NCI-H1105 treated with DMSO at 0.1 percent for 48 hours (cell line): Measurements from ENCODE around the gene PIP5K1B.

Experiments
- DNase-seq: peaks from one replicate; lab custom pipeline; 2025; lab: John Stamatoyannopoulos, UW

PIP5K1B gene

GRCh38 chr9:68775003-68775730 lies 70.1 kb downstream of the PIP5K1B start:
- no peak for DNase-seq

- no peak for DNase-seq
Observed at GRCh38 chr9:68777070-68777763, 72.2 kb downstream of the PIP5K1B start.

GRCh38 chr9:68778635-68779034 lies 73.6 kb downstream of the PIP5K1B start:
- DNase-seq, result no peak

GRCh38 chr9:68779558-68780379 lies 74.7 kb downstream of the PIP5K1B start:
- peak; percentile 88 for DNase-seq

GRCh38 chr9:68780380-68780712 lies 75.3 kb downstream of the PIP5K1B start:
- no peak for DNase-seq

GRCh38 chr9:68780720-68781119 lies 75.7 kb downstream of the PIP5K1B start:
- DNase-seq, result peak; percentile 3

GRCh38 chr9:68781928-68782327 lies 76.9 kb downstream of the PIP5K1B start:
- no peak for DNase-seq

GRCh38 chr9:68782546-68782945 lies 77.5 kb downstream of the PIP5K1B start:
- no peak for DNase-seq

GRCh38 chr9:68785965-68786364 lies 80.9 kb downstream of the PIP5K1B start:
- no peak for DNase-seq

- DNase-seq, result no peak
Observed at GRCh38 chr9:68791169-68791568, 86.1 kb downstream of the PIP5K1B start.

GRCh38 chr9:68793605-68794343 lies 88.7 kb downstream of the PIP5K1B start:
- DNase-seq, result no peak

GRCh38 chr9:68794898-68795297 lies 89.9 kb downstream of the PIP5K1B start:
- DNase-seq, result no peak

- DNase-seq, result no peak
Observed at GRCh38 chr9:68795411-68795810, 90.4 kb downstream of the PIP5K1B start.

- no peak for DNase-seq
Observed at GRCh38 chr9:68797116-68797515, 92.1 kb downstream of the PIP5K1B start.

- DNase-seq, result no peak
Observed at GRCh38 chr9:68798423-68798822, 93.4 kb downstream of the PIP5K1B start.

- no peak for DNase-seq
Observed at GRCh38 chr9:68800836-68801235, 95.8 kb downstream of the PIP5K1B start.

- no peak for DNase-seq
Observed at GRCh38 chr9:68802525-68803015, 97.5 kb downstream of the PIP5K1B start.

GRCh38 chr9:68804911-68805889 lies 100.2 kb downstream of the PIP5K1B start:
- DNase-seq, result no peak

- DNase-seq, result no peak
Observed at GRCh38 chr9:68805890-68806517, 101.0 kb downstream of the PIP5K1B start.

- peak; percentile 95 for DNase-seq
Observed at GRCh38 chr9:68808338-68808890, 103.4 kb downstream of the PIP5K1B start.
